ENCODE data around the gene ABCC1.

DNA sequence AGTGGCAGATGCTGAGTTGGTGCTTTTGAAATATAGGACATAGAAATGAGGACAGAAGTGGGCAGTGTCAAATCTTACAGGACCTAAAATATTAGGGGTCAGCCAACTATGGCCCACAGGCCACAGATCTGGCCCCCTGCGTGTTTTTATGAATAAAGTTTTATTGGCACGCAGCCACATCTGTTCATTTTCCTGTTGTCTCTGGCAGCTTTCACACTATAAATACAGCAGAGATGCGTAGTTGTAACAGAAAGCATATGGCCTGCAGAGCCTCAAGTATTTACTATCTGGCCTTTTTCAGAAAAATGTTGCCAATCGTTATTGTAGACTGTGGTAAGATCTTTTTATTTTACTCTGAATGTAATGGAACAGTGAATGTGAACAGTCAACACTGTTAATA, 191.1 kb downstream of the ABCC1 start:
- no peak for TF ChIP-seq EZH2 (IDR thresholded peaks at IDR 0.05; ENCODE audit: low read depth)
- TF ChIP-seq, protein P1, sequence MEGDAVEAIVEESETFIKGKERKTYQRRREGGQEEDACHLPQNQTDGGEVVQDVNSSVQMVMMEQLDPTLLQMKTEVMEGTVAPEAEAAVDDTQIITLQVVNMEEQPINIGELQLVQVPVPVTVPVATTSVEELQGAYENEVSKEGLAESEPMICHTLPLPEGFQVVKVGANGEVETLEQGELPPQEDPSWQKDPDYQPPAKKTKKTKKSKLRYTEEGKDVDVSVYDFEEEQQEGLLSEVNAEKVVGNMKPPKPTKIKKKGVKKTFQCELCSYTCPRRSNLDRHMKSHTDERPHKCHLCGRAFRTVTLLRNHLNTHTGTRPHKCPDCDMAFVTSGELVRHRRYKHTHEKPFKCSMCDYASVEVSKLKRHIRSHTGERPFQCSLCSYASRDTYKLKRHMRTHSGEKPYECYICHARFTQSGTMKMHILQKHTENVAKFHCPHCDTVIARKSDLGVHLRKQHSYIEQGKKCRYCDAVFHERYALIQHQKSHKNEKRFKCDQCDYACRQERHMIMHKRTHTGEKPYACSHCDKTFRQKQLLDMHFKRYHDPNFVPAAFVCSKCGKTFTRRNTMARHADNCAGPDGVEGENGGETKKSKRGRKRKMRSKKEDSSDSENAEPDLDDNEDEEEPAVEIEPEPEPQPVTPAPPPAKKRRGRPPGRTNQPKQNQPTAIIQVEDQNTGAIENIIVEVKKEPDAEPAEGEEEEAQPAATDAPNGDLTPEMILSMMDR (conservative IDR thresholded peaks at IDR 0.05), result no peak
